Measurements from ENCODE around the gene WDR75.
"Not testable (repeated sequence)": the region's sequence is repeated elsewhere in the genome, so short reads cannot be mapped to it uniquely, and the experiment has no call there.

WDR75 gene

GRCh38 chr2:189474526-189474925 is 33.3 kb downstream of the WDR75 start:
- no peak overlapping the region for H3K27ac ChIP-seq
- H3K36me3 ChIP-seq (ENCODE audit: insufficient read depth, low read length) = peaks cover 79% of the 10 kb centered on the region
- no peaks in the 10 kb centered on the region for H3K9me3 ChIP-seq (ENCODE audit: low read depth, low read length)
- TF ChIP-seq EZH2 (IDR thresholded peaks at IDR 0.05) (no peak), FOXP2 (optimal IDR thresholded peaks at IDR 0.05; ENCODE audit: control extremely low read depth, extremely low read length, insufficient read depth) (no peak), POLR2AphosphoS5 (IDR thresholded peaks at IDR 0.05; ENCODE audit: borderline replicate concordance, low read depth, low read length) (no peak)
- DNase-seq (ENCODE audit: low read depth, low spot score) = no peak
- no peak overlapping the region for H3K4me3 ChIP-seq
- H3K9ac ChIP-seq (ENCODE audit: insufficient read length) = no peak overlapping the region

- H3K9ac ChIP-seq (ENCODE audit: insufficient read length) = no peak overlapping the region
- H3K9me3 ChIP-seq (ENCODE audit: low read depth, low read length) = no peaks in the 10 kb centered on the region
- H3K4me3 ChIP-seq = no peak overlapping the region
- no peak overlapping the region for H3K27ac ChIP-seq
- H3K36me3 ChIP-seq (ENCODE audit: insufficient read depth, low read length) = peaks cover 48% of the 10 kb centered on the region
- no peak for DNase-seq (ENCODE audit: low read depth, low spot score)
- TF ChIP-seq EZH2 (IDR thresholded peaks at IDR 0.05) (no peak), FOXP2 (optimal IDR thresholded peaks at IDR 0.05; ENCODE audit: control extremely low read depth, extremely low read length, insufficient read depth) (no peak), POLR2AphosphoS5 (IDR thresholded peaks at IDR 0.05; ENCODE audit: borderline replicate concordance, low read depth, low read length) (no peak; the same call in 1 of the 2 replicates)
These were observed 36.5 kb downstream of the WDR75 start for GRCh38 chr2:189477756-189478155.

GRCh38 chr2:189478289-189478688 is 37.0 kb downstream of the WDR75 start:
- H3K27ac ChIP-seq; H3K9ac ChIP-seq (ENCODE audit: insufficient read length); H3K9me3 ChIP-seq (ENCODE audit: low read depth, low read length): not testable (repeated sequence)

GRCh38 chr2:189481071-189481470 is 39.8 kb downstream of the WDR75 start:
- Histone ChIP-seq H3K27ac (no peak overlapping the region), H3K36me3 (ENCODE audit: insufficient read depth, low read length) (peaks cover 19% of the 10 kb centered on the region), H3K9me3 (ENCODE audit: low read depth, low read length) (no peaks in the 10 kb centered on the region), H3K9ac (ENCODE audit: insufficient read length) (no peak overlapping the region), H3K4me3 (no peak overlapping the region)
- no peak for TF ChIP-seq POLR2AphosphoS5 (IDR thresholded peaks at IDR 0.05; ENCODE audit: borderline replicate concordance, low read depth, low read length)
- no peak for DNase-seq (ENCODE audit: low read depth, low spot score)

More at GRCh38 chr2:189478289-189478688, 37.0 kb downstream of the WDR75 start:
- H3K36me3 ChIP-seq (ENCODE audit: insufficient read depth, low read length) = peaks cover 46% of the 10 kb centered on the region
- DNase-seq (ENCODE audit: low read depth, low spot score); H3K4me3 ChIP-seq: not testable (repeated sequence)

- TF ChIP-seq EZH2 (IDR thresholded peaks at IDR 0.05) = no peak
- TF ChIP-seq POLR2AphosphoS5 (IDR thresholded peaks at IDR 0.05; ENCODE audit: borderline replicate concordance, low read depth, low read length) = no peak
- no peak for TF ChIP-seq FOXP2 (optimal IDR thresholded peaks at IDR 0.05; ENCODE audit: control extremely low read depth, extremely low read length, insufficient read depth)
- no peak for DNase-seq (ENCODE audit: low read depth, low spot score)
- no peak overlapping the region for H3K27ac ChIP-seq
- H3K36me3 ChIP-seq (ENCODE audit: insufficient read depth, low read length) = no peaks in the 10 kb centered on the region
- H3K9ac ChIP-seq (ENCODE audit: insufficient read length) = no peak overlapping the region
- no peaks in the 10 kb centered on the region for H3K9me3 ChIP-seq (ENCODE audit: low read depth, low read length)
- H3K4me3 ChIP-seq = no peak overlapping the region
These were observed 42.3 kb downstream of the WDR75 start for GRCh38 chr2:189483571-189483970.

GRCh38 chr2:189483980-189484740 is 42.9 kb downstream of the WDR75 start:
- H3K27ac ChIP-seq = no peak overlapping the region

GRCh38 chr2:189485146-189485545 is 43.9 kb downstream of the WDR75 start:
- no peak for TF ChIP-seq EZH2 (IDR thresholded peaks at IDR 0.05)
- TF ChIP-seq POLR2AphosphoS5 (IDR thresholded peaks at IDR 0.05; ENCODE audit: borderline replicate concordance, low read depth, low read length) = no peak
- TF ChIP-seq FOXP2 (optimal IDR thresholded peaks at IDR 0.05; ENCODE audit: control extremely low read depth, extremely low read length, insufficient read depth) = no peak
- Histone ChIP-seq H3K9ac (ENCODE audit: insufficient read length) (no peak overlapping the region), H3K4me3 (no peak overlapping the region), H3K9me3 (ENCODE audit: low read depth, low read length) (no peaks in the 10 kb centered on the region), H3K36me3 (ENCODE audit: insufficient read depth, low read length) (no peaks in the 10 kb centered on the region), H3K27ac (no peak overlapping the region)
- DNase-seq (ENCODE audit: low read depth, low spot score) = no peak

More at GRCh38 chr2:189483980-189484740, 42.9 kb downstream of the WDR75 start:
- no peak for DNase-seq (ENCODE audit: low read depth, low spot score)
- Histone ChIP-seq H3K36me3 (ENCODE audit: insufficient read depth, low read length) (no peaks in the 10 kb centered on the region), H3K9me3 (ENCODE audit: low read depth, low read length) (no peaks in the 10 kb centered on the region), H3K9ac (ENCODE audit: insufficient read length) (no peak overlapping the region), H3K4me3 (no peak overlapping the region)
- no peak for TF ChIP-seq FOXP2 (optimal IDR thresholded peaks at IDR 0.05; ENCODE audit: control extremely low read depth, extremely low read length, insufficient read depth)
- TF ChIP-seq EZH2 (IDR thresholded peaks at IDR 0.05) = no peak
- no peak for TF ChIP-seq POLR2AphosphoS5 (IDR thresholded peaks at IDR 0.05; ENCODE audit: borderline replicate concordance, low read depth, low read length)

GRCh38 chr2:189486237-189486770 is 45.0 kb downstream of the WDR75 start:
- DNase-seq (ENCODE audit: low read depth, low spot score) = no peak
- Histone ChIP-seq H3K27ac (no peak overlapping the region), H3K9me3 (ENCODE audit: low read depth, low read length) (no peaks in the 10 kb centered on the region), H3K36me3 (ENCODE audit: insufficient read depth, low read length) (no peaks in the 10 kb centered on the region), H3K4me3 (no peak overlapping the region), H3K9ac (ENCODE audit: insufficient read length) (no peak overlapping the region)
- TF ChIP-seq EZH2 (IDR thresholded peaks at IDR 0.05) = no peak
- no peak for TF ChIP-seq POLR2AphosphoS5 (IDR thresholded peaks at IDR 0.05; ENCODE audit: borderline replicate concordance, low read depth, low read length)
- no peak for TF ChIP-seq FOXP2 (optimal IDR thresholded peaks at IDR 0.05; ENCODE audit: control extremely low read depth, extremely low read length, insufficient read depth)

Measured in SK-N-MC (cell line).